GM04504 (cell line): ENCODE data around the gene PCAT6.
"Not testable (repeated sequence)": the region's sequence is repeated elsewhere in the genome, so short reads cannot be mapped to it uniquely, and the experiment has no call there.

Experiments
- DNase-seq: peaks from one replicate; pipeline ENCODE4 v3.0.0-alpha.2; 2012; ENCODE audit warnings: low read depth

Gene PCAT6

DNA sequence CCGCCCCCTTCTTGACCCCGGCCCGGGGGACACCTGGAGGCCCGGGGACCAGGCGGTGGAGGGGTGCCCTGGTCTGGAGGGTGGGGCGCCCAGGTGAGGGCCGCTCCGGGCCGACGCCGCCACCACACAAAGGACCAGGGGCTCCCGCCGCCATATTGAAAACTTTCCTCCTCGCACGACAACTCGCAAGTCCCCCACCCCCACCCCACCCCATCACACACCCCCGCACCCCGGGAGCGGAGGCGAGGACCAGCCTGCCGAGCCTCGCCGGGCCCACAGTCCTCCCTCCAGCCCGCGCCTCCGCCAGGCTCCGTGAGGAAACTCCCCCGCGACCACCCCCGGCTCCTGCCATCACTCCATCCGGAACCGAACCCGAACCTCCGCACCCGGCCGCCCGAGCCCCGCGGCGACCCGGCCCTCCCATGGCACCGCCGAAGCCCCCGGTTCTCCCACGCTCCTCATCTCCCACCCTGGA, 3.3 kb upstream of the PCAT6 start:
- no peak for DNase-seq

DNA sequence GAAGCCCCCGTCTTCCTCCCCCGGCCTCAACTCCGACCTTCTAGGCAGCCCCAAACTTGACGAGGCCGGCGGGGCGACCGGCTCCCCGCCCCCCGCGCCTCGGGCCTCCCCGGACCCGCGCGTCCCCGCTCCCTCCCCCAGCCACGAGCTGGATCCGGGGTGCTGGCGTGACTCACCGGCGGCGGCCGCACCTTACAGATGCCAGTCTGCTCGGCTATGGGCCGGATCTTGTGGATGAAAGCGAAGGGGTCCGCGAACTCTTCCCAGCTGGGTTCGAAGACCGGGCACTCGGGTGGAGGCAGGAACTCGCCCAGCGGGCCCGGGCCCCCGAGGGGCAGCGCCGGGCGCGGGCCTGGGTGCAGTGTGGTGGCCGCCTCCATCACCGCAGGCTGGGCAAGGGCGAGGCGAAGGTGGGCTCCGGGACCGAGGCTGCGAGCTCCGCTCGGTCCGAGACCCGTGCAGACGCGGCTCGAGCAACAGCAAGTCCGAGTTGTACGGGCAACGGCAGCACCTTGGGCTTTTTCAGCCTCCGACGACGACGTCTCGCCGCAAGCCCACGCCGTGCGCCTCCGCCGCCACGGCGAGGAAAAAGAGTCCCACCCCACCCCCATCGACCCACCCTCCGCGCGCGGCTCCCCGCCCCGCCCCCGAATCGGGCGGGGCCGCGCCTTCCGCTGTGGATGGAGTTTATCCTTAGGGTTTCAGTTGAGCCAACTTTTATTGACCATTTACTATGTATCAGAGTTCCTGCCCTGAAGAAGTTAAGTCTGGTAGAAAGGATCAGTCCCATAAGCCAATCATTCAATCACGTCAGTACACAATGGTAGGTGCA, 2.6 kb upstream of the PCAT6 start, which contains the start of gene KDM5B:
Gene KDM5B (minus strand): TSS at position 496 of the 832 bp plus-strand sequence. CDS start 116 bp downstream, at position 380.
- no peak for DNase-seq

GRCh38 chr1:202809597-202810159, 1.1 kb upstream of the PCAT6 start:
- no peak for DNase-seq

- no peak for DNase-seq
These were observed 550 bp upstream of the PCAT6 start for GRCh38 chr1:202810193-202810614.

GRCh38 chr1:202811296-202812175, 782 bp downstream of the PCAT6 start:
- no peak for DNase-seq

GRCh38 chr1:202812176-202813026, 1.6 kb downstream of the PCAT6 start:
- no peak for DNase-seq

- no peak for DNase-seq
These were observed 4.4 kb downstream of the PCAT6 start for GRCh38 chr1:202815120-202815519.

GRCh38 chr1:202818819-202819218, 8.1 kb downstream of the PCAT6 start:
- DNase-seq, result no peak

- DNase-seq, result no peak
These were observed 10.7 kb downstream of the PCAT6 start for GRCh38 chr1:202821467-202821866.

GRCh38 chr1:202825748-202826147, 15.0 kb downstream of the PCAT6 start:
- DNase-seq, result no peak

- not testable (repeated sequence) for DNase-seq
These were observed 18.5 kb downstream of the PCAT6 start for GRCh38 chr1:202829223-202829622.

DNA sequence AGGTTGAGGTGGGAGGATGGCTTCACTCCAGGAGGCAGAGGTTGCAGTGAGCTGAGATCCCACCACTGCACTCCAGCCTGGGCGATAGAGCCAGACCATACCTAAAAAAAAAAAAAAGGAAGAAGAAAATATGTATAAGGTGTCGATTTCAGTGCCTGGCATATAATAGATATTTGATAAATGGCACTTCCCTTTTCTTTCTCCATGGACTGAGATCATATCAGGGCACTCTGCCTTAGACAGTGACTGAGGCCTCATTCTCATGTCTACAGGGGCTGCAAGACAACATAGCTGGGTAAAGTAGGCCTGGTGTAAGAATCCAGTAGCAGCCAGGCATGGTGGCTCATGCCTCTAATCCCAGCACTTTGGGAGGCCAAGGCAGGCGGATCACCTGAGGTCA, 21.2 kb downstream of the PCAT6 start:
- DNase-seq, result no peak

DNA sequence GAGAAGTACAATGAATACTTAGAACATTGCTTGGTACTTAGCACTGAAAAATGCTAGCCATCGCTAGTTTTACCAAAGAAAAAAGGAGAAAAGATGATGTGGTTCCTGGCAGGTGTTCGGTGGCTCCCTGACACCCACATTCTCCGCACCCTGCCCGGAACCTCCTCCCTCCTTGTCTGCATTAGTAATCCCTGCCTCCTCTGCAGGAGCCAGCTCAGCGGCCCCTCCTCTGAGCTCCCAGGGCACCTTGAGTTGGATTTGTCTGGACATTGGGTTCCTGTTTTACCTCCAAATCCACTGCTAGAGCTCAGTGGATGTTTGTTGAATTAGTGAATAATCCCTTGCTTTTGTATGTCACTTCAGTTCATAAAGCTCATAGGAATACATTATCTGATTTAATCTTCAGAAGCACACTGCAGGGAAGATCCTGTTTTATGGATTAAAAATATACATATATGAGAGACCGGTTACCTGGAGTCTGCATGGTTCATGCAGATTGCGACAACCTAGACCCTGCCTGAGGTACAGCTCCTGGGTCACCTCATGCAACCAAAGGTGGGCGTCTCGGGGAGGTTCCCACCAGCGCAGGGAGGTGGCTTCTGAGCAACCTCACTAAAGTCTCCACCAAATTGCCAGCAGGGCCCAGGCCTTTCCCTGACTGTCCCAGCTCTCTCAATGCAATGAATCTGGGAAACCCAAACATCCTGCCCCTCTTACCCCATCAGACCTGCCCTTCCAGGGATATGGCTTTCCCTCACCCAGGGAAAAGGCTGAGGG, 24.2 kb downstream of the PCAT6 start:
- no peak for DNase-seq

DNA sequence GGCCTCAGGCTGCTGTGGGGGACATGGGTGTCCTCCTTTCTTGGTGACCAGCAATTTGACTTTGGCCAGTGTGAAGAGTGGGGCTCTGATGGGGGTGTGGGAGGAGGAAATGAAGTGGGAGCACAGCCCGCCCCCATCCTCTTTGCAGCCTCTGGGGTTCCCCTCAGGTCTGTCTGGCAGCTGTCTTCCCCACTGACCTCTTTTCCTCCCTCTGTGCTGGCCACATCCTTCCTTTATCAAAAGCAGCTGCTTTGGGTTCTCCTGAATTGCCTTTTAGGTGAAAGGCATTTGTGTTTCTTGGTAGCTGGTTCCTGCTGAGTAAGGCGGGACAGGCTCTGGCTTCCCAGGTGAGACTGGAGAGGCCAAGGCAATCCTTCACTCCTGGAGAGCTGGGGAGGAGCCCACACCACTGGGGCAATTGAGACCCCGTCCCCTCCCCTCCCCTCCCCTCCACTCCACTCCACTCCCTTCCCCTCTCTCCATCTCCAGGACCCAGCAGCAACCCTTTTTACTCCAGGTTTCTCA, 24.9 kb downstream of the PCAT6 start:
- DNase-seq, result no peak

DNA sequence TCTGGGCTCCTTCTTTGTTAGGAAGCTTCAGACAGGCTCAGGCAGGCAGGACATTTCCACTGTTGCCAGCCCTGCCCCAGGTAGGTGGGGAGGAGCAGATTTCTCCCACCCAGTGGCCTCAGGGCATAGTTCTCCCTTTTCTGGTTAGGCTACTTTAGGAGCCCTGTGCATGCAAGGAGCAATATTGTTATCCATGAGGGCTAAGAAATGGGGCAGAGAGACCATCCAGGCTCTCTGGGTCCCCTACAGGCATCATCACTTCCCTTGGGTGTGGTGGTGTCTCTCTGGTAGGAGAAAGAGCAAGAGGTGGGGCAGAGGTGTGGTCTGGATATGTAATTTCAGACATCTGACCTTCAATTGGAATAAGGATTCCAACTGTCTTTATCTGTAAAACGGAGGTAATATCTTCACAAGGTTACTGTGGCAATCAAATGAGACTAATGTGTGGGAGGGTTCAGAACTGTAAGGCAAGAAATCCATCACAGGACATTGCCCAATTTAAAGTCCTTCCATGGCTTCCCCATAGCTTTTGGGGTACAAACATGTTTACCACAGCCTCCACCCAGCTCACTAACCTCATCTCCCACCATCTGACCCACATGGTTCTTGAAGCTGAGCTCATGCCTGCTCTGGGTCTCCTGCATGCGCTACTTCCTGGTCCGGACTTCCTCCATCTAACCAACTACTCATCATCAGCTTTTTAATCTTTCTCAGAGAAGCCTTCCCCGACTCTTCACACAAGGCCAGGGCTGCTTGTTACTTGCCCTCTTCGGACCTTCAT, 26.1 kb downstream of the PCAT6 start:
- no peak for DNase-seq

GRCh38 chr1:202837746-202838262, 27.1 kb downstream of the PCAT6 start:
- no peak for DNase-seq

DNA sequence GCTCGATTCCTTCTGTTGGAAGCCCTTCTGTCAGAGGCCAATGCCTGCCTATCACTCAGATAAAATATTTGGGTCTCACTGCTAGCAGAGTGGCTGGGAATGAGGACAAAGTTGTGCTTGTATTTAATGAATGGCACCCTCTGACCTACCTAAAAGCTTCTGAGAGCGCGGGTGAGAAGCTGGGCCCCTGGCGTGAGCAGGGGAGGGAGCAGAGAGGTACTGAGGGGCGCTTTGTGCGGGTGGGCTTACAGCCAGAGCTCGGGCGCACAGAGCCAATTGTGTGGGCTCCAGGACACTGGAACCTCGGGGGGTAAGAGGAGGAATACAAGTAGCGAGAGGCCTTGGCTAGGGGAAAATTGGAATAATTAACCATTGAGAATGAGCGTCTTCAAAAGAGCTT, 32.3 kb downstream of the PCAT6 start:
- DNase-seq, result no peak

- DNase-seq, result no peak
These were observed 33.5 kb downstream of the PCAT6 start for GRCh38 chr1:202844259-202844658.

DNA sequence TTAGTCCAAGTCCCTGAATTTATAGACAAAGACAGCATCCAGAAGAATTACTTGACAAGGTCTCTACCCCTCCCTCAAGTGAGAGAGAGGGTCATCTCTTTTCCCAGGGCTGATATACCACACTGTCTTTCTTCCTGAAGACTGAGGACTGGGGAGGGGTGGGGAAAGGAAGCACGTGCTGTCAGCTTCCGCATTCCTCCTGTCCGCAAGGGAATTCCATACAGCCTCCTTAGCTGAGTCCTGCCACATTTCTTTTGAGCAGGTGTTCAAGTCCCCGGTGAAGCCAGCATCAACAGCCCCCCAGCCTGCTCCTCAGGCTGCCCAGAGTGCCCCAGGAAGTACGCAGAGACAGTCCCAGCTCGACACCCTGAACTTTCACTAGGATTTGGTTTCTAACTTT, 34.2 kb downstream of the PCAT6 start:
- DNase-seq, result no peak

- DNase-seq, result no peak
These were observed 37.4 kb downstream of the PCAT6 start for GRCh38 chr1:202848191-202848542.
